Lung (tissue), 12 donors: ENCODE results near the gene FDXR. TPM values are rescaled to one million over a fixed set of nuclear protein-coding genes. Genes with fewer than 3 reads are reported as not detected.

Experiments used
- ATAC-seq: fragments of 200-7000 bp; cut with Tn5 transposase; one replicate; pipeline ENCODE4 v1.9.1; 2020; ENCODE audit warnings: moderate number of reproducible peaks; ENCODE audit not compliant: insufficient read depth, low FRiP score
- DNase-seq, 3 donors: peaks; one replicate each; pipeline ENCODE4 v3.0.0-alpha.2; 2013 to 2017
- H3K27ac ChIP-seq, 2 donors: one replicate each; pipeline ENCODE4 v1.5.1; 2013; ENCODE audit warnings: mild to moderate bottlenecking in 2 of 2, moderate library complexity in 2 of 2, control low read depth in 1 of 2, inconsistent platforms in 1 of 2, low read depth in 1 of 2, low read length in 1 of 2
- H3K27me3 ChIP-seq, 3 donors: one replicate each; pipeline ENCODE4 v1.5.1; 2013; ENCODE audit warnings: low read length in 2 of 3; ENCODE audit not compliant: control insufficient read depth in 3 of 3, insufficient read depth in 3 of 3
- H3K36me3 ChIP-seq, 4 donors: one replicate each; pipeline ENCODE4 v1.5.1; 2013; ENCODE audit warnings: low read length in 4 of 4, mild to moderate bottlenecking in 1 of 4, moderate library complexity in 1 of 4; ENCODE audit not compliant: control insufficient read depth in 4 of 4, insufficient read depth in 4 of 4
- H3K4me1 ChIP-seq, 5 donors: one replicate each; pipeline ENCODE4 v1.5.1; 2013; ENCODE audit warnings: low read length in 5 of 5, mild to moderate bottlenecking in 2 of 5, moderate library complexity in 1 of 5; ENCODE audit not compliant: control insufficient read depth in 5 of 5, insufficient read depth in 5 of 5
- H3K4me3 ChIP-seq: one replicate; pipeline ENCODE4 v1.5.1; 2013; ENCODE audit warnings: mild to moderate bottlenecking, control low read depth, moderate library complexity
- H3K9ac ChIP-seq, 2 donors: one replicate each; pipeline ENCODE4 v1.5.1; 2013; ENCODE audit warnings: low read length in 2 of 2, control low read depth in 1 of 2; ENCODE audit not compliant: insufficient read depth in 1 of 2
- H3K9me3 ChIP-seq, 4 donors: one replicate each; pipeline ENCODE4 v1.5.1; 2013; ENCODE audit warnings: low read length in 3 of 4, mild to moderate bottlenecking in 1 of 4, moderate library complexity in 1 of 4; ENCODE audit not compliant: control insufficient read depth in 4 of 4, insufficient read depth in 3 of 4
- WGBS, 2 donors: extraction: QIAGEN DNeasy Blood & Tissue Kit; methylation state at CpG; one replicate each; pipeline ENCODE4 v1.1.7; 2013; 5-methylcytosine and 5-hydroxymethylcytosine counted together
- polyA plus RNA-seq, 2 donors: library from polyadenylated mRNA; stranded (reverse); fragments of 200-250 nt; gene quantifications; one replicate each; pipeline ENCODE4 v1.2.1, GENCODE V29; 2013
- total RNA-seq, 2 donors: library from RNA; depleted of rRNA in 1 of 2; stranded (reverse); fragments of >200 nt in 1 of 2; gene quantifications; one replicate each; pipeline ENCODE4 v1.2.1, GENCODE V29; 2014 to 2021
- TF ChIP-seq, protein P1 (sequence below): IDR thresholded peaks from 2 replicates; pipeline ENCODE4 v1.5.1; 2012; ENCODE audit warnings: mild to moderate bottlenecking; ENCODE audit errors: control extremely low read depth, extremely low read depth
- donor health status: control.
- donor health status: control.
- donor health status: Bipolar disorder and iron deficiency.
- donor health status: healthy.
- donor health status: DM: yes; HTN: yes; CAD: no.

Gene FDXR
- total and polyA plus RNA-seq, 4 donors, result 7.8 to 17.5 (median 10.7) TPM

DNA sequence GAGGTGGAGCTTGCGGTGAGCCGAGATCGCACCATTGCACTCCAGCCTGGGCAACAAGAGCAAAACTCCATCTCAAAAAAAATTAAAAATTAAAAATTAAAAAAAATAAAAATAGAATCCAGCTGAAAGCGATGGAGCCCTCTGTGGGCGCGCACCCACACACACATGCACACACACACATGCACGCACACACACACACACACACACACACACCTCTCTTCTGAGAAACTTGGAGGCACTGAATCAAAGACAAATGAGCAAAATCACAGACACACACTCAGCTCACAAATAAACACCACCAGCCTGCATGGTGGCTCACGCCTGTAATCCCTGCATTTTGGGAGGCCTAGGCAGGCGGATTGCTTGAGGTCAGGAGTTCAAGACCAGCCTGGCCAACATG lies 30.2 kb upstream of the FDXR start:
- DNase-seq, result no peak
- Histone ChIP-seq H3K36me3 (no peaks in the 10 kb centered on the region), H3K27me3 (no peaks in the 10 kb centered on the region), H3K4me1 (no peaks in the 10 kb centered on the region), H3K9ac (no peak overlapping the region), H3K27ac (no peak overlapping the region), H3K9me3 (peaks cover 0 to 3% (median 0%) of the 10 kb centered on the region in 4 donors), H3K4me3 (no peak overlapping the region)
- no peak for ATAC-seq
- whole genome bisulfite sequencing, 2 donors, result 87 to 90% methylated on average over 9 of the region's 9 CpGs
- TF ChIP-seq, protein P1, sequence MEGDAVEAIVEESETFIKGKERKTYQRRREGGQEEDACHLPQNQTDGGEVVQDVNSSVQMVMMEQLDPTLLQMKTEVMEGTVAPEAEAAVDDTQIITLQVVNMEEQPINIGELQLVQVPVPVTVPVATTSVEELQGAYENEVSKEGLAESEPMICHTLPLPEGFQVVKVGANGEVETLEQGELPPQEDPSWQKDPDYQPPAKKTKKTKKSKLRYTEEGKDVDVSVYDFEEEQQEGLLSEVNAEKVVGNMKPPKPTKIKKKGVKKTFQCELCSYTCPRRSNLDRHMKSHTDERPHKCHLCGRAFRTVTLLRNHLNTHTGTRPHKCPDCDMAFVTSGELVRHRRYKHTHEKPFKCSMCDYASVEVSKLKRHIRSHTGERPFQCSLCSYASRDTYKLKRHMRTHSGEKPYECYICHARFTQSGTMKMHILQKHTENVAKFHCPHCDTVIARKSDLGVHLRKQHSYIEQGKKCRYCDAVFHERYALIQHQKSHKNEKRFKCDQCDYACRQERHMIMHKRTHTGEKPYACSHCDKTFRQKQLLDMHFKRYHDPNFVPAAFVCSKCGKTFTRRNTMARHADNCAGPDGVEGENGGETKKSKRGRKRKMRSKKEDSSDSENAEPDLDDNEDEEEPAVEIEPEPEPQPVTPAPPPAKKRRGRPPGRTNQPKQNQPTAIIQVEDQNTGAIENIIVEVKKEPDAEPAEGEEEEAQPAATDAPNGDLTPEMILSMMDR, result no peak

DNA sequence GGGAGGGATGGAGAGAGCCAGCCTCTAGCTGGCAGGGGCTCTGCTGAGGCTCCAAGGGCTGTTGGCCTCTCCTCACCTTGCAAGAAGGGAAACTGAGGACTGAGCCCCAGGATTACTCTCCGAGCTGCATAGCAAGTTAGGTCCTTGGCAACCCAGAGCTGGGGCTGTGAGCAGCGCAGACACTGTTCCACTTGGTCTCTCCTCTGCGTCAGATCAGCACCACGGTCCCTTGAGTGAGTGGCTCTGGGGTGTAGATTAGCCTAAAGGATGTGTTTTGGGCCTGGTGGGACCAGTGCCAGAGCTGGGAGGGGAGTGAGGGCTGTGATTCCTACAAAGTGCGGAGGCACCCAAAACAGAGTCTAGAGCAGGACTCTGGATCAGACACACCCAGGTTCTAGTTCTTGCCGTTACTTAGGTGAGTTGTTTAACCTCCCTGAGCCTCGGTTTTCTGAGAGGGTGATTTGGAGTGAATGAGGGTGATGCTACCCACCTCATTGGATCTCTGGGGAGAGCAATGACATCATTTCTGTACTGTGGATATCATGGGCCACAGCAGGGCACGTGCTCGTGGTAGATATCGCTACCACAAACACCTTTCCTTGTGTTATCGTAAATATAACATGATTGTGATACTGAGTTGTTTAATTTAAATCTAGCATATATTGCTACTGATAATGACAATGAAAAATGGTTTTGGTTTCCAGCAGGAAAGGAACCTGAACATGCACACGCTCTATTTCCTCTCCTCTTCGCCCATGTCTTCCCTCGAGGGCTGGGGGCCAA lies 28.8 kb upstream of the FDXR start:
- no peak overlapping the region for H3K9ac ChIP-seq
- DNase-seq, result no peak
- no peak overlapping the region for H3K27ac ChIP-seq
- H3K9me3 ChIP-seq, result peaks cover 0 to 3% (median 0%) of the 10 kb centered on the region in 4 donors
- H3K4me3 ChIP-seq, result no peak overlapping the region
- WGBS, 2 donors, result 45 to 59% methylated on average over 14 of the region's 14 CpGs
- H3K36me3 ChIP-seq, result no peaks in the 10 kb centered on the region
- no peaks in the 10 kb centered on the region for H3K4me1 ChIP-seq
- TF ChIP-seq, protein P1, result no peak
- ATAC-seq, result no peak
- H3K27me3 ChIP-seq, result peaks cover 0 to 4% (median 1%) of the 10 kb centered on the region in 3 donors

DNA sequence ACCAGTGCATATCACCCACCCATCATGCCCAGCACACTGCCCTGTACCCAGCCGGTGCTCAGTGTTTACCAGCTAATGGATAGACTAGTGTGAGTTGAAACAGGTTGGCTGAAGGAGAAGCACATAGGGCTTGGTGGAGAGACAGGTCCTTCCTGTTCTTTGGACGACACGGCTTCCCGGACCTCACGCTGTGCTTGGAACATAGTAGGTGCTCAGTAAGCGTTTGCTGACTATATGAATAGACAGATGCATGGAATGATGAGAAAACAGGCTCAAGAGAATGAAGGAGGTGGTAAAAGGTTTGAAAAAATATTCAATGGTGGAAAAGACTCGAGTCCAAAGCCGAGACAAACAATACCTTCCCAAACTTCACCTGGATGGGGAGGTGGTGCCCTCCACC lies 27.4 kb upstream of the FDXR start:
- H3K27ac ChIP-seq, result no peak overlapping the region
- WGBS, 2 donors, result 80 to 95% methylated on average over 8 of the region's 8 CpGs
- no peak for ATAC-seq

More for the DNA sequence above, 27.4 kb upstream of the FDXR start:
- TF ChIP-seq, protein P1, result no peak
- H3K9ac ChIP-seq, result no peak overlapping the region
- no peaks in the 10 kb centered on the region for H3K4me1 ChIP-seq
- H3K36me3 ChIP-seq, result no peaks in the 10 kb centered on the region
- H3K9me3 ChIP-seq, result peaks cover 0 to 3% (median 0%) of the 10 kb centered on the region in 4 donors
- no peak for DNase-seq
- H3K4me3 ChIP-seq, result no peak overlapping the region
- H3K27me3 ChIP-seq, result peaks cover 0 to 15% (median 11%) of the 10 kb centered on the region in 3 donors
